Limb (tissue), 2 donors: ENCODE results near the gene CHPF.
A peak's percentile ranks its signal among the peaks of the same experiment; 100 is the strongest.

Experiments used
- DNase-seq, 2 donors: peaks; one replicate each; pipeline ENCODE4 v3.0.0-alpha.2; 2016; ENCODE audit errors: extremely low spot score in 2 of 2

The CHPF gene

GRCh38 chr2:219514836-219515235 is 28.8 kb downstream of the CHPF start:
- no peak for DNase-seq

GRCh38 chr2:219514196-219514761 is 29.3 kb downstream of the CHPF start, which contains the start of gene ASIC4:
ASIC4 (plus strand) TSS chr2:219514482; CDS start chr2:219514725, 243 bp downstream.
- DNase-seq, result no peak

- DNase-seq, result no peak
Observed at GRCh38 chr2:219513787-219514186, 29.8 kb downstream of the CHPF start.

DNA sequence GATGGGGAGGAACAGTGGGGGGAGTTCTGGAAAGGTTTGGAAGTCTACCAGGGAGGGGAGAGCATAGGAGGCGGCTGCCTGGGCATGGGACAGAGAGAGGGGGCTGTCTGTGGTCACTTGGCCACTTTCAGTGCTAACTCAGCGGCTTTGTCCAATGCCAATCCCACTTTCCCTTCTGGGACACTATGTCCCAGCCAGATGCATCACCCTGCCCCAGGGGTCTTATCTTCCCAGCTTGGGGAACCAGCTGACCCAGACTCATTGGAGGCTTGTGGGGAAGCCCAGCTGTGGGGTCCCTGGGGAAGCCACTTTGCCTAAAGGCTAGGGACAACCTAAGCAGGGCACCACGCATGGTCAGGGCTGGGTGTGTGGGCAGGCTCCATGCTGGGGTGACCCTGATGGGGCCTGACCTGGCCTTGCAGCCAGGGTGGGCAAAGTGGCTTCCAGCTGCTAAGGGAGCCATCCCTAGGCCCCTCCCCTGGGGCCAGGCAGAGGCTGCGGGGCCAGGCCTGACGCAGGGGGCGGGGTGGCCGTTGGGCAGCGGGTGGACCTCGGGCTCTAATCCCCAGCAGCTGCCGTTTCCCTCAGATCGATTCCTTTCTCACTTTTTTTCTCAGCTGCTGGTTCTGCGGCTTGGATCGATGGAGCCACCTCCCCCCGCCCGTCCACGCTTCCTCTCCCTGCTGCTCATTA is 30.9 kb downstream of the CHPF start:
- no peak for DNase-seq

- DNase-seq, result peak in 1 of 2 donors; percentile 72
Observed at GRCh38 chr2:219511547-219512325, 31.9 kb downstream of the CHPF start.

DNA sequence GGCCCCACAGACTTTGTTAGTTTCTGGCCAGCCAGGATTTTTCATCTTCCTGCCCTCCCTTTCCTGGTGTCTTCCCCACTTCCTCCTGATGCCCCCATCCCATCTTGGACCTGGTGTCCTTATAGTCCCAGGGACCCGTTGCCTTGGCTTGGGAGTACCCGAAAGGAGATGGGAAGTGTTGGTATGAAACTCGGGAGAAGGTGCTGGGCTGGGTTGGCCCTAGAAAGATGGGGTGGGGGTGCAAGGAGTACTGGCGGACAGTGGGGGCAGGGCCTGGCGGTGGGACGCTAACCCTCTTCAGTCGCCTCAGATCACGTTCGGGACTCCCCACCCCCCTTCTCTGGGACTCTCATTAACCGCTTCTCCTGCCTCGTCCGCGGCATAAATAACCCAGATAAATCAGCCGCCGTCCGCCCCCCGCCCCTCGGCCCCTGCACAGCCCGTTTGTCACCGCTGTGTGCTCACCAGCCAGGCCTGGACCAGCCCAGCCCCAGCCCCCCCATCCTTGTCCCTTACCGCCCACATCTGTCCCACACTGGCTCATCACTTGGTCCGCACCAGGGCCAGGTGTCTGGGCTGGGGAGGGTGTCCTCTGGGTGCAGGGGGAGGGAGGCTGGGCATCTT is 33.0 kb downstream of the CHPF start:
- no peak for DNase-seq

- peak in 1 of 2 donors; percentile 75 for DNase-seq
Observed at GRCh38 chr2:219509780-219510511, 33.7 kb downstream of the CHPF start.

DNA sequence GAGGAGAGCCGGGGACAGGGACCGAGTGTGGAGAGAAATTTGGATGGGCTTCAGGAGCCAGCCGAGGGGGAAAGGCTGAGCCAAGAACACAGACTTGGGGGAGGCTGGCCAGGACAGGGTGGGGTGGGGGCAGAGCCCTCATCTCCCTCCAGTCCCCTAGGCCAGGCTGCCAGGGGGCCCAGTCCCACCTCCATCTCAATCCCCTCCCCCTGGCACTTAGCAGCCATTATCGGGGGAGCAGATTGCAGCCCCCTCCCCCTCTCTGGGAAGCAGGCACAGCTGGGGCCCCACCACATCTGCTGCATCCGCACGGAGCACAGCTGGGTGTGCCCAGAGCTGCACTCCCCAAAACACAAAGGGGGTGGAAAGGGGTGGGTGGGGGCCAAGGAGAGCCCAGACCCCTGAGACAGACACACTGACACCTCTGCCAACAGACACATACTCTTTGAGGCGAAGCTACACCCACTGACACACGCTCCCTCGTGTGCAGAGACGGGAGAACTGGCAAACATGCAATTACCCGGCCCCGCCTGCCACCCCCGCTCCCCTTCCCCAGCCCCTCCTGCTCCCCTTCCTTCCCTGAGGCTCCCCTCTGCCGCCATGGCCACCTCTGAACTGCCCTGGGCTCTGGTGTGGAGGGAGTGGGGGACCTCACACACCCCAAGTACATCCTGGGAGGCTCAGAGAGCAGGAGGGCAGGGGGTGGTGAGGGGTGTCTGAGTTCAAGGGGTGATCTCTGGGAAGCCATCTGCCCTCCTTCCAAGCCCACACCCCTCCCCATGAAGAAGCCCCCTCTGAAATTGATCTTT is 34.4 kb downstream of the CHPF start:
- peak in 1 of 2 donors; percentile 68 for DNase-seq

DNA sequence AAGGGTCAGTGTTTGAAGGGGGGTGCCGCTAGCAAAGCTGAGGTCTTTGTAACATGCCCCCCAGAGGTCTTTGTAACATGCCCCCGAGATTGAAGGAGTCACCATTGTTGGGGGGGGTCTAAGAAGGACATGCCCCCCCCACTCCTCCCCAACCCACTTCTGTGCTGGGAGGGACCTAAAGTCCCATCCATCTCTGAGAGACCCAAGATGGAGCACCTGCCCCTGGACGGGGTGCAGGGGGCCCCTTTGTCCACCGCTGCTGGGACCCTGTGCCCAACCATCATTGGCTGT is 35.2 kb downstream of the CHPF start:
- DNase-seq, result no peak

DNA sequence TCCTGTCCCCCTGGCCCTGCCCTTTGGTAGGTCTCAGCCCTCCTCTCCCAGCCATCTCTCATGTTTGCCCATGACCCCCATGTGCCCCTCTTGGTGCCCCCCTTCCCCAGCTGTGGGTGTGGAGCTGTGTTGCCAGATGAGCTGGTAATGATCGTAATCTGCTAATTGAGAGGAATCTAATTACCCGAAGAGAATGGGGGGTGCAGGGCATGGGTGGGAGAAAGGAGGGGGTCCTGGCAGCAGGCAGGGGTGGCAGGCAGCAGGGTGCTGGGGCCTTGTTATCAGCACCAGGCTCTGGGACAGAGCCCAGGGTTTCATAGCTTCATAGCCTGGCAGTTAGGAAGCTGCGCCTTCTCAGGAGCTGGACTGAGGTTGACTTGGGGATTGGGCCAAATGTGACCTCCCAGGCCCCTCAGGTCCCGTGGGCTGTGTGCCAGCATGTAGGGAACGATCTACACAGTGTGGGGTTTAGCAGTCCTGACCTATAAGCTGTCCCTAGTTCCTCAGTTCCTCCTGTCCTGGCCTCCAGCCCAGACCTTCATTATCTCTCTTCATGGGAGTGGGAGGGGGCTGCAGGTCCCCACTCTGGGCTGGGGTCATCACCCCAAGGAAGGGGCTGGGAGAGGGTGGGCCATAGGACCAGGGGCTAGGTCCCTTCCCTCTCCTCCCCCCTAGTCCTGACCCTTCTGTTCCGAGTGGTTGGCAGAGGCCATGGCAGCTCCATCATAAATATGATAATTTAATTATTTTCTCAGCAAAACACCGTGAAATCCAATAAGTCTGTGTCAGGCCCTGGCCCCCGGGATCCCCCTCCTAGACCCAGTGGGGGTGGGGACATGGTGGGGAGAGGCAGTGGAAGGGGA is 35.8 kb downstream of the CHPF start:
- DNase-seq, result no peak

GRCh38 chr2:219506802-219507526 is 36.6 kb downstream of the CHPF start:
- DNase-seq, result no peak

DNA sequence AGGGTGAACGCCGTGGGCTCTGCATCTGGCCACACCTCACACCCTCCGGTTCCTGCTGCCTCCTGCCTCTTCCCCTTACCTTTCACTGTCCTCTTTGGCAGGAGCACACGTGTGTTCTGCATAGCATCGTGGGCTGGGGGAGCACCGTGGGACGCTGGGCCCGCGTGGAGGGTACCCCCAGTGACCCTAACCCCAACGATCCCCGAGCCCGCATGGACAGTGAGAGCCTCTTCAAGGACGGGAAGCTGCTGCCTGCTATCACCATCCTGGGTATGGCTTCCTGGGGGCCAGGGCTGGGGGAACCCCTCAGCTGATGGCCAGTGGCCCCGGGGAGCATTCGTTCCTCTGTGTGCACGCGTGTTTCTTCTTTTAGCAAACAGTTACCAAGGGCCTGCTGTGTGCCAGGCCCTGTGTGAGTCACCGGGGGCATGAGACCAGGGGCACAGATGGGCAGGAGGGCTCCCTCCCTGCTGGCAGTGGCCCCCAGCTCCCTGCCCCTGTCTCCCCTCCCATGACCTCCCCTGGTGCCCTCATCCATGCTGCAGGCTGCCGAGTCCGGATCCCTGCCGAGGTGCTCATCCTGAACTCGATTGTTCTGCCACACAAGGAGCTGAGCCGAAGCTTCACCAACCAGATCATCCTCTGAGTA is 37.3 kb downstream of the CHPF start:
- DNase-seq, result no peak

- DNase-seq, result no peak
Observed at GRCh38 chr2:219505585-219505984, 38.0 kb downstream of the CHPF start.

DNA sequence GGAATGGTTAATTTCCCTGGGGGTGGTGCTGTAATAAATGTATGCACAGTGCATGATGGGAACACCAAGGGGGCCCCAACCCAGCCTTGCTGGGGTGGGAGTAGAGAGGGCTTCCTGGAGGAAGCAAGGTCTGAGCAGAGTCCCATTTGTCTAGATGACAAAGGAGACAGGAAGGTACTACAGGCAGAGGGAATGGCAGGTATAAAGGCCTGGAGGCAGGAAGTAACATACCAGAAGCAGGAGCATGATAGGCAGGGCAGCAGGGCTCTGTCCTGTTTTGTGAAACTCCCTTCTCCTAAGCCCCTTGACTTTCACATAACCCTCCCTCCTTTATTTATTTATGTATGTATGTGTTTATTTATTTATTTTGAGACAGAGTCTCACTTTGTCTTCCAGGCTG is 41.0 kb downstream of the CHPF start:
- DNase-seq, result no peak

DNA sequence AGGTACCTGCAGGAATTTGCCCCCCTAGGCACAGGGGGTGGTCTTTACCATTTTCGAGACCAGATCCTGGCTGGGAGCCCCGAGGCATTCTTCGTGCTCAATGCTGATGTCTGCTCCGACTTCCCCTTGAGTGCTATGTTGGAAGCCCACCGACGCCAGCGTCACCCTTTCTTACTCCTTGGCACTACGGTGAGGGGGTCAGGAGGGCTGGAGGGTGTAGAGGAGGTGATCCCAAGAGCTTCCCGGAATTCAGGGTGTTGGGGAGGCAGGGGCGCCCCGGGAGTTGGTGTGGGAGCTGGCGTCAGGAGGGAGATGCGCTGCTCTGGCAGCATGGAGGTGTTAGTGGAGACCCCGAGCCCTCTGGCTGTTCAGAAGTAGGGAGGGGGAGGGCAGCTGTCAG is 41.8 kb downstream of the CHPF start:
- DNase-seq, result no peak

DNA sequence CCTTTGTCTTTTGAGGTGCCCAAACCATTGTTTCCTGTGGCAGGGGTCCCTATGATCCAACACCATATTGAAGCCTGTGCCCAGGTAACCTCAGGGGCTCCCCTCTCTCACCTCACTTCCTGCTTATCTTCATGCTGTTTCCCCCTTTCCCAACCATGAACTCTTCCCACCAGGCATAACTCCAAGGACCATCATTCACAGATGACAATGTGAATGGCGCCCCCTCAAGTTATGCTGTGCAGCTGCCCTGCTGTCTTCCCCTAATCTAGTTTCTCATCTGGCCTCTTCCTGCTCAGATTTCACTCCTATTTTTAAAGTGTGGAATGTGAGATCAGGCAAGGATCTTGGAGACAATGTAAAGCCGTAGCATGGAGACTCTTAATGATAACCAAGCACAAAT is 43.5 kb downstream of the CHPF start:
- no peak for DNase-seq

GRCh38 chr2:219499555-219499954 is 44.1 kb downstream of the CHPF start:
- DNase-seq, result no peak

- DNase-seq, result no peak
Observed at GRCh38 chr2:219499058-219499307, 44.6 kb downstream of the CHPF start.
